Progenitor cell of endocrine pancreas (in vitro differentiated cells): ENCODE results near the gene LAT. TPM values are rescaled to one million over a fixed set of nuclear protein-coding genes. Genes with fewer than 3 reads are reported as not detected.

Experiments used
- DNase-seq: peaks from one replicate; pipeline ENCODE4 v3.0.0; 2021; ENCODE audit warnings: low spot score; ENCODE audit not compliant: unreplicated experiment
- H3K27ac Mint-ChIP-seq: 2 replicates; pipeline ENCODE4 v1.8.0; 2021; ENCODE audit warnings: mild to moderate bottlenecking, moderate library complexity, mixed read lengths
- H3K27me3 Mint-ChIP-seq: 2 replicates; pipeline ENCODE4 v1.8.0; 2021; ENCODE audit warnings: mixed read lengths
- H3K36me3 Mint-ChIP-seq: 2 replicates; pipeline ENCODE4 v1.8.0; 2022; ENCODE audit warnings: mixed read lengths; ENCODE audit not compliant: insufficient read depth
- H3K4me1 Mint-ChIP-seq: 2 replicates; pipeline ENCODE4 v1.8.0; 2021; ENCODE audit warnings: low read depth, mixed read lengths
- H3K4me3 Mint-ChIP-seq: 2 replicates; pipeline ENCODE4 v1.8.0; 2021; ENCODE audit warnings: low read depth, mild to moderate bottlenecking, moderate library complexity, mixed read lengths
- H3K9me3 Mint-ChIP-seq: 2 replicates; pipeline ENCODE4 v1.8.0; 2021; ENCODE audit warnings: low read depth, mixed read lengths
- CTCF ChIP-seq: fragments of 200-600 bp; sonication (generic); IDR thresholded peaks from one replicate; pipeline ENCODE4 v1.5.0; 2021; ENCODE audit warnings: antibody characterized with exemption, mild to moderate bottlenecking; ENCODE audit not compliant: unreplicated experiment
- total RNA-seq: library from RNA; stranded (reverse); gene quantifications from 2 replicates; pipeline ENCODE4 v1.2.1, GENCODE V29; 2021

Gene LAT
- total RNA-seq, 1 donor from 2014 or later = 8.0 TPM

- TF ChIP-seq CTCF = no peak
- Mint-ChIP-seq H3K4me1 (no peaks in the 10 kb centered on the region), H3K27ac (no peak overlapping the region), H3K36me3 (peaks cover 20% of the 10 kb centered on the region), H3K4me3 (no peak overlapping the region), H3K9me3 (no peaks in the 10 kb centered on the region), H3K27me3 (no peaks in the 10 kb centered on the region)
- DNase-seq = no peak
These were observed 1.9 kb upstream of the LAT start for GRCh38 chr16:28982949-28983348.

GRCh38 chr16:28983644-28984043, 1.2 kb upstream of the LAT start:
- no peak for DNase-seq
- Mint-ChIP-seq H3K27me3 (no peaks in the 10 kb centered on the region), H3K4me1 (no peaks in the 10 kb centered on the region), H3K4me3 (no peak overlapping the region), H3K9me3 (no peaks in the 10 kb centered on the region), H3K36me3 (peaks cover 21% of the 10 kb centered on the region), H3K27ac (no peak overlapping the region)
- no peak for TF ChIP-seq CTCF

GRCh38 chr16:28984091-28984490, 761 bp upstream of the LAT start:
- DNase-seq = no peak
- no peaks in the 10 kb centered on the region for H3K9me3 Mint-ChIP-seq
- H3K27me3 Mint-ChIP-seq = no peaks in the 10 kb centered on the region
- H3K36me3 Mint-ChIP-seq = peaks cover 21% of the 10 kb centered on the region
- no peak overlapping the region for H3K4me3 Mint-ChIP-seq
- H3K27ac Mint-ChIP-seq = no peak overlapping the region
- H3K4me1 Mint-ChIP-seq = no peaks in the 10 kb centered on the region
- no peak for TF ChIP-seq CTCF

GRCh38 chr16:28985211-28986041, 574 bp downstream of the LAT start:
- Mint-ChIP-seq H3K27me3 (no peaks in the 10 kb centered on the region), H3K4me3 (no peak overlapping the region), H3K9me3 (no peaks in the 10 kb centered on the region), H3K36me3 (peaks cover 23% of the 10 kb centered on the region), H3K4me1 (no peaks in the 10 kb centered on the region), H3K27ac (no peak overlapping the region)
- TF ChIP-seq CTCF = no peak
- no peak for DNase-seq

- Mint-ChIP-seq H3K4me3 (no peak overlapping the region), H3K36me3 (peaks cover 20% of the 10 kb centered on the region), H3K27ac (no peak overlapping the region), H3K9me3 (no peaks in the 10 kb centered on the region), H3K4me1 (no peaks in the 10 kb centered on the region), H3K27me3 (no peaks in the 10 kb centered on the region)
- TF ChIP-seq CTCF = no peak
- no peak for DNase-seq
These were observed 1.2 kb downstream of the LAT start for GRCh38 chr16:28986046-28986445.
